Measurements from ENCODE around the gene MAP6. TPM values are rescaled to one million over a fixed set of nuclear protein-coding genes. Genes with fewer than 3 reads are reported as not detected.

MAP6 gene
- total and polyA plus RNA-seq, 8 donors: 0.58 to 27.2 (median 3.6) TPM

DNA sequence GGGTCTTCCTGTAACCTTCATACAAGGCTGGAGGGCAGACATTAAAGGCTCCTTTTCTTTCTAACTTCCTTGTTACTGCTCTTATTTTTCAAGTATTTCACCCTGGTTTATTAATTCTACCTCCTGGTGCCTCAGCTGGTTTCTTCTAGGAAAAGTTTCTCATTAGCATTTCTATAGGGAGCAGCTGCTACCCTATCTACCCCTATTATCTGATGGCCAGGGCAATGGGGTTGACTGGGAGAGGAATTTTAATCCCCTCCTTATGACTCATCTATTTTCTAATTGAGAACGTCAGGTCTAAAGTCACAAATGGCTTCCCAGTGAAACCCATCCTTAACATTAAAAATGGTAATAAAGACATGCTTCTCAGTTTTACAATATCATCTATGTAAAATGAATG lies 5.0 kb downstream of the MAP6 start:
- Histone ChIP-seq H3K27ac (no peak overlapping the region), H3K9me3 (no peaks in the 10 kb centered on the region), H3K4me1 (peaks cover 18 to 20% (median 18%) of the 10 kb centered on the region in 4 donors), H3K36me3 (no peaks in the 10 kb centered on the region), H3K27me3 (peaks cover 4 to 42% (median 22%) of the 10 kb centered on the region in 3 donors), H3K4me3 (no peak overlapping the region)
- WGBS, 5 donors: 61 to 82% (median 72%) methylated on average over 1 of the region's 1 CpG
- no peak for DNase-seq
- intact Hi-C loops (cut with DNase I; ENCODE audit: low total_unique reads): no loop called here
- TF ChIP-seq POLR2AphosphoS5 (IDR thresholded peaks at IDR 0.05) (no peak), EP300 (IDR thresholded peaks at IDR 0.05) (no peak), POLR2A (IDR thresholded peaks at IDR 0.05) (no peak)
- TF ChIP-seq, protein P1, sequence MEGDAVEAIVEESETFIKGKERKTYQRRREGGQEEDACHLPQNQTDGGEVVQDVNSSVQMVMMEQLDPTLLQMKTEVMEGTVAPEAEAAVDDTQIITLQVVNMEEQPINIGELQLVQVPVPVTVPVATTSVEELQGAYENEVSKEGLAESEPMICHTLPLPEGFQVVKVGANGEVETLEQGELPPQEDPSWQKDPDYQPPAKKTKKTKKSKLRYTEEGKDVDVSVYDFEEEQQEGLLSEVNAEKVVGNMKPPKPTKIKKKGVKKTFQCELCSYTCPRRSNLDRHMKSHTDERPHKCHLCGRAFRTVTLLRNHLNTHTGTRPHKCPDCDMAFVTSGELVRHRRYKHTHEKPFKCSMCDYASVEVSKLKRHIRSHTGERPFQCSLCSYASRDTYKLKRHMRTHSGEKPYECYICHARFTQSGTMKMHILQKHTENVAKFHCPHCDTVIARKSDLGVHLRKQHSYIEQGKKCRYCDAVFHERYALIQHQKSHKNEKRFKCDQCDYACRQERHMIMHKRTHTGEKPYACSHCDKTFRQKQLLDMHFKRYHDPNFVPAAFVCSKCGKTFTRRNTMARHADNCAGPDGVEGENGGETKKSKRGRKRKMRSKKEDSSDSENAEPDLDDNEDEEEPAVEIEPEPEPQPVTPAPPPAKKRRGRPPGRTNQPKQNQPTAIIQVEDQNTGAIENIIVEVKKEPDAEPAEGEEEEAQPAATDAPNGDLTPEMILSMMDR (IDR thresholded peaks at IDR 0.05): no peak

DNA sequence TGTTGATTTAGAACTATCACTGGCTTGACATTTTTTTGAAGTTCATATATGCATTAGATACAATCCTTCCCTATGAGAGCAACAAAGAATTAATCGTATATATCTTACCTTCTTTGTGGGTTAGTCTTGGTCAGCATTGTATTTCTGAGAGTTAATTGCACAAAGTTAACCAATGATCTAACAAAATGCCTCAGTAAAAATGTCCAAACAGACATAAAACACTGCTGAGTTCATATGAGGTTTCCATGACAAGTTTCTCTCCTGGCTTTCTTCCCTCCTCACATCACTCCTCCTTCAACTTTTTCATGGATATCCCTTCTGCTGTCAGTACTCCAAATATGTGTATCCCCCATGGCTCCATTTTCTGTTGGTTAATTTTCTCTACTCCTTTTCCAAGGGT lies 9.0 kb downstream of the MAP6 start:
- H3K27me3 ChIP-seq: peaks cover 0 to 4% (median 0%) of the 10 kb centered on the region in 3 donors

DNA sequence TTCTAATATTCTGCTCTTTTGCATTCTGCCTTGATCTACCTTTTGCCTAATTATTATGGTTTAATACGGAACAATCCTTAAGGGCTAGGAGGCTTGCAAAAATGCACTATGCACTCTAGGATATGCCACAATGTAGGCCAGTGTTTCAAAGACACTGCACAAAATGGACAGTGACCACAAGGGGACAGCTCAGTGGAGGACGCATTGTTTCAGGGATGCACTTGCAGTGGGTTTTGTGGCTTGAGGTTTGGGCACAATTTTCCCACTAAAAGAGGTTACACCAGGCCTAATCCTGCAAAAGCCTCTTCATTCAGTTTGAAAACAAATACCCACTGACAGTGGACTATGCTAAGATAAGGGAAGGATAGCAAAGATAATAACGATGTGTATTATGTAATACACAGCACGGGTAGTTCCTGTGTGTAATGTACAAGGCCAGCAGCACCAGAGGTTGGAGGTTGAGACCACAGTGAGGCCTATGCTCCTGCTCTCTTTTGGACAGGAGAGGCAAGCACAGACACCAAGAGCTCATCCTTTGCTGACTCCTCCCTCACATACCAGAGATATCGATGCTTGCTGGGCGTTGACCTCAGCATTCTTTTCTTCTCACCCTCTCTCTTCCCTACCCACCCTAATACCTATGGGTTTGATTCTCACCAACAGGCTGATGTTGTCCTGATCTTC lies 12.7 kb downstream of the MAP6 start:
- TF ChIP-seq POLR2AphosphoS5 (IDR thresholded peaks at IDR 0.05): no peak
- no peak for TF ChIP-seq EP300 (IDR thresholded peaks at IDR 0.05)
- no peak for TF ChIP-seq POLR2A (IDR thresholded peaks at IDR 0.05)
- TF ChIP-seq, protein P1 (IDR thresholded peaks at IDR 0.05): no peak
- peaks cover 0 to 33% (median 20%) of the 10 kb centered on the region in 4 donors for H3K4me1 ChIP-seq
- WGBS, 5 donors: 67 to 74% (median 73%) methylated on average over 6 of the region's 6 CpGs
- no peaks in the 10 kb centered on the region for H3K36me3 ChIP-seq
- H3K27ac ChIP-seq: no peak overlapping the region
- H3K9me3 ChIP-seq: no peaks in the 10 kb centered on the region
- H3K4me3 ChIP-seq: no peak overlapping the region
- DNase-seq: no peak
- no peaks in the 10 kb centered on the region for H3K27me3 ChIP-seq
- intact Hi-C loops (cut with DNase I; ENCODE audit: low total_unique reads): no loop called here

More for the DNA sequence above, 9.0 kb downstream of the MAP6 start:
- no peak for DNase-seq
- TF ChIP-seq POLR2AphosphoS5 (IDR thresholded peaks at IDR 0.05) (no peak), EP300 (IDR thresholded peaks at IDR 0.05) (no peak), POLR2A (IDR thresholded peaks at IDR 0.05) (no peak)
- TF ChIP-seq, protein P1 (IDR thresholded peaks at IDR 0.05): no peak
- WGBS, 5 donors: 35 to 77% (median 48%) methylated on average over 1 of the region's 1 CpG
- H3K4me3 ChIP-seq: no peak overlapping the region
- H3K36me3 ChIP-seq: no peaks in the 10 kb centered on the region
- H3K27ac ChIP-seq: no peak overlapping the region
- peaks cover 0 to 14% (median 6%) of the 10 kb centered on the region in 4 donors for H3K4me1 ChIP-seq
- intact Hi-C loops (cut with DNase I; ENCODE audit: low total_unique reads): no loop called here
- H3K9me3 ChIP-seq: no peaks in the 10 kb centered on the region

DNA sequence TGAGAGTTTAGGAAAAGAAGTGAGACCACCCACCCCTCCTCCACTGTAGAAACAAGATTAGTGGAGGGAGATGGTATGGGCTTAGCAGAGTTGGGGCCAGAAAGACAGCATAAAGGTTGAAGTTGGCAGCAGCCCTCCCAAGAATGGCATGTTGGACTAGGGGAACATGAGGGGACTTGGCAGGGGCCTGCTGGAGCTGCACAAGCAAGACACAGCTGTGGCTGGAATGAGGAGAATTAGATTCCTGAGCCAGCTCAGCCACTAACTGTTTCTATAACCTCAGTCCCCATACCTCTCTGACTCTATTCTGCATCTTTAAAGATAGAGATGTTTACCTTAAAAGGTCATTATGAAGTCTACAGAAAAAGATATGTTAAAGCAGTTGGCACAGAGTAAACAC lies 13.2 kb downstream of the MAP6 start:
- Histone ChIP-seq H3K9me3 (no peaks in the 10 kb centered on the region), H3K36me3 (no peaks in the 10 kb centered on the region), H3K4me3 (no peak overlapping the region), H3K4me1 (peaks cover 0 to 33% (median 20%) of the 10 kb centered on the region in 4 donors), H3K27me3 (no peaks in the 10 kb centered on the region), H3K27ac (no peak overlapping the region)
- no peak for DNase-seq
- TF ChIP-seq POLR2AphosphoS5 (IDR thresholded peaks at IDR 0.05): no peak
- TF ChIP-seq EP300 (IDR thresholded peaks at IDR 0.05): no peak
- TF ChIP-seq, protein P1 (IDR thresholded peaks at IDR 0.05): no peak
- no peak for TF ChIP-seq POLR2A (IDR thresholded peaks at IDR 0.05)
- intact Hi-C loops (cut with DNase I; ENCODE audit: low total_unique reads): no loop called here
